Measurements from ENCODE around the gene EPS8. TPM values are rescaled to one million over a fixed set of nuclear protein-coding genes. Genes with fewer than 3 reads are reported as not detected.

The EPS8 gene
- total and polyA plus RNA-seq, 4 donors, result 56.0 to 165 (median 129) TPM

DNA sequence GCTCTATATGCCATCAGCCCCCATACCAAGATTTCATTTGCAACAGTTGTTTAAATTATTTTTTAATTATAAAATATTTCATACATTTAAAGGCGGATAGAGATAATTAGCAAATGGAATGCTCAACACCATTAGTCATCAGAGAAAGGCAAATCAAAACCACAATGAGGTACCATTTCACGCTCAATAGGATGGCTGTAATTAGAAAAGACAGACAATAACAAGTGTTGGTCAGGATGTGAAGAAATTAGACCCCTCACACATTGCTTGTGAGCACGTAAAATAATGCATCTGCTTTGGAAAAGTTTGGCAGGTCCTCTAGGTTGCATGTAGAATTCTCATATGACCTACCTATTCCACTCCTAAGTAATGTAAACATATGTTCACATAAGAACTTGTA lies 35.3 kb upstream of the EPS8 start:
- intact Hi-C loops (cut with DNase I), result no loop called here
- Histone ChIP-seq H3K4me1 (ENCODE audit: control insufficient read depth in 1 of 2, insufficient read depth in 2 of 2, low read length in 2 of 2) (no peaks in the 10 kb centered on the region), H3K36me3 (ENCODE audit: control insufficient read depth in 1 of 2, insufficient read depth in 2 of 2, low read length in 1 of 2) (no peaks in the 10 kb centered on the region), H3K9me3 (ENCODE audit: control insufficient read depth, low read length) (no peaks in the 10 kb centered on the region), H3K27me3 (ENCODE audit: control insufficient read depth in 1 of 2, insufficient read depth in 2 of 2, low read length in 1 of 2) (no peaks in the 10 kb centered on the region), H3K27ac (ENCODE audit: low read depth in 1 of 2, low read length in 2 of 2) (no peak overlapping the region), H3K4me3 (ENCODE audit: low read length in 2 of 2) (no peak overlapping the region)
- ATAC-seq (ENCODE audit: low FRiP score) (no peak), DNase-seq (no peak)
- WGBS, 2 donors, result 96% methylated on average over 3 of the region's 3 CpGs

DNA sequence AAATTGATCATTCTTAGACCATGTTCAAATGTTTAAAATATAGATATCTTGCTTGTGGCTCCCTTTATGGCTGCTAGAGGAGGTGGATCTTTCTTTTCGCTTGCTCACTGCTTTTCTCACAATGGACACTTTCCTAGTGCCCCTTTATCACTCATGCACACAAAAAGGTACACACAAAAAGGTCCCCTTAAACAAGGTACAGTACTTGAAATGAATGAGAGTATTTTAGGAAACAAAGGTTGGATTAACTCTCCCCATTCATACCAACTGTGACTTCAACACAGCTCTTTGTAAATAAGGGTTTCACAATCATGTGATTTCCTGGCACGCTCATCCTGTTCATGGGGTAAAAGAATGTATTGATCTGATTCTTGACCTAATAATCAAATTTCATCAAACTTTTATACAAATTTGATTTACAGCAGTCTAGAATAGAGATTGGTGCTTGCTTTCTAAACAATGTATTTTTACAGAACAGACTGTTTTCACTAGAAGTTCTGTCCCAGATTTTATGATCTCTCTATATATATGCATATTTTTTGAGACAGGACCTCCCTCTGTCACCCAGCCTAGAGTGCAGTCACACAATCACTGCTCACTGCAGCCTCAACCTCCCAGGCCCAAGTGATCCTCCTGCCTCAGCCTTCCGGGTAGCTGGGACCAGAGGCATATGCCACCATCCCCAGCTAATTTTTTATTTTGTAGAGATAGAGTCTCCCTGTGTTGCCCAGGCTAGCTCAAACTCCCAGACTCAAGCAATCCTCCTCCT lies 34.4 kb upstream of the EPS8 start:
- H3K27me3 ChIP-seq (ENCODE audit: control insufficient read depth in 1 of 2, insufficient read depth in 2 of 2, low read length in 1 of 2), result no peaks in the 10 kb centered on the region
- H3K27ac ChIP-seq (ENCODE audit: low read depth in 1 of 2, low read length in 2 of 2), result no peak overlapping the region
- no peaks in the 10 kb centered on the region for H3K4me1 ChIP-seq (ENCODE audit: control insufficient read depth in 1 of 2, insufficient read depth in 2 of 2, low read length in 2 of 2)
- H3K4me3 ChIP-seq (ENCODE audit: low read length in 2 of 2), result no peak overlapping the region
- 91 to 96% methylated on average over 3 of the region's 3 CpGs for WGBS, 2 donors
- DNase-seq (no peak), ATAC-seq (ENCODE audit: low FRiP score) (no peak)
- no peaks in the 10 kb centered on the region for H3K36me3 ChIP-seq (ENCODE audit: control insufficient read depth in 1 of 2, insufficient read depth in 2 of 2, low read length in 1 of 2)
- H3K9me3 ChIP-seq (ENCODE audit: control insufficient read depth, low read length), result no peaks in the 10 kb centered on the region
- intact Hi-C loops (cut with DNase I), result no loop called here

DNA sequence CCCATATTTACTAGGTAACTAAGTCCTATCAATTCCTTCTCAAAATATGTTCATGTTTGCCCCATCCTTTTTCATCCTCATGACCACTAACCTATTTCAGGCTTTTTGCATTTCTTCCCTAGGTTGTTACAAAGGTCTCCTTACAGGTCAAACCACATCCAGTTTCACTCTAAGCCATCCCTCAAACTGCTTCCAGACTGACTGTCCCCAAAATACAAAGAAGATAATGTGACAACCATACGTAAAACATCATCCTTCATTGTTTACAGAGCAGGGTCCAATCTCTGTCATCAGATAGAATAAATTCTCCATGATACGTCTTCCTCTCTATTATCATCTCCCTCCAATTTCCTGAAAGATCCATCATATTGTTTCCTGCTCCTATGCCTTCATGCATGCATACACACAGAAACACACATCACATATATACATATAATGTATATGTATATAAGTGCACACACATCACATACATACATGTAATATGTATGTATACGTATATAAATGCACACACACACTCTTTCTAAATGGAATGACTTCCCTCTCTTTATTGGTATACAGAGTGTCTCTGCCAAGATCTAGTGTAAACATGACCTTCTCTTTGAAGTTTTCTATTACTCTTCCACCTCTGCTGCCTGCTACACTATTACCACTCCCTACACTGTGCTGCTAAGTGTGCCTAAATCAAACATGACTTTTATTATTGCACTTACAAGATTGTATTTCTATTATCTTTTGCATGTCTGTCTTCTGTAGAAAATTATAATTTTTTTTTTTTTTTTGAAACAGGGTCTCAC lies 30.7 kb upstream of the EPS8 start:
- intact Hi-C loops (cut with DNase I), result no loop called here
- no peak overlapping the region for H3K27ac ChIP-seq (ENCODE audit: low read depth in 1 of 2, low read length in 2 of 2)
- H3K4me3 ChIP-seq (ENCODE audit: low read length in 2 of 2), result no peak overlapping the region
- ATAC-seq (ENCODE audit: low FRiP score) (no peak), DNase-seq (no peak)
- H3K9me3 ChIP-seq (ENCODE audit: control insufficient read depth, low read length), result no peaks in the 10 kb centered on the region
- H3K27me3 ChIP-seq (ENCODE audit: control insufficient read depth in 1 of 2, insufficient read depth in 2 of 2, low read length in 1 of 2), result no peaks in the 10 kb centered on the region
- WGBS, 2 donors, result 88 to 93% methylated on average over 3 of the region's 3 CpGs
- H3K36me3 ChIP-seq (ENCODE audit: control insufficient read depth in 1 of 2, insufficient read depth in 2 of 2, low read length in 1 of 2), result no peaks in the 10 kb centered on the region
- no peaks in the 10 kb centered on the region for H3K4me1 ChIP-seq (ENCODE audit: control insufficient read depth in 1 of 2, insufficient read depth in 2 of 2, low read length in 2 of 2)

DNA sequence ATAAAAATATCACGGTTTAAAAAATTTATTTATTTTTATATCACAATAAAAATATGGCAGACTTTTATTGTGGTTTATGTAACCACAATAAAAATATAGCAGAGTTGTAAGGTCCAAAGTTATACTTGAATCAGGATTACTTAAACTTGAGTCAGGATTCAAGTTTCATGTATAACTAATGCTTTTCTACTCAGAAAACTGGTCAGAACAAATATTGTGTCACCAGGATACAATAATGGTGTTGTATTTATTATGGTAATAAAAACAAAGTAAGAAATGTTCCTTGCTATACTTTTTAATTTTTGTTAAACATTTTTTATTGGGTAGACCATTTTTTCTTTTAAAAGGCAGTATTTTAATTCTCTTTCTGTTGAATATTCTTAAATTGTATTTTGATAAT lies 29.2 kb upstream of the EPS8 start:
- Histone ChIP-seq H3K4me1 (ENCODE audit: control insufficient read depth in 1 of 2, insufficient read depth in 2 of 2, low read length in 2 of 2) (no peaks in the 10 kb centered on the region), H3K4me3 (ENCODE audit: low read length in 2 of 2) (no peak overlapping the region), H3K36me3 (ENCODE audit: control insufficient read depth in 1 of 2, insufficient read depth in 2 of 2, low read length in 1 of 2) (no peaks in the 10 kb centered on the region), H3K27me3 (ENCODE audit: control insufficient read depth in 1 of 2, insufficient read depth in 2 of 2, low read length in 1 of 2) (no peaks in the 10 kb centered on the region), H3K27ac (ENCODE audit: low read depth in 1 of 2, low read length in 2 of 2) (no peak overlapping the region), H3K9me3 (ENCODE audit: control insufficient read depth, low read length) (no peaks in the 10 kb centered on the region)
- intact Hi-C loops (cut with DNase I), result no loop called here
- ATAC-seq (ENCODE audit: low FRiP score), result no peak
- no peak for DNase-seq
- WGBS, 2 donors, result 73 to 83% methylated on average over 1 of the region's 1 CpG

DNA sequence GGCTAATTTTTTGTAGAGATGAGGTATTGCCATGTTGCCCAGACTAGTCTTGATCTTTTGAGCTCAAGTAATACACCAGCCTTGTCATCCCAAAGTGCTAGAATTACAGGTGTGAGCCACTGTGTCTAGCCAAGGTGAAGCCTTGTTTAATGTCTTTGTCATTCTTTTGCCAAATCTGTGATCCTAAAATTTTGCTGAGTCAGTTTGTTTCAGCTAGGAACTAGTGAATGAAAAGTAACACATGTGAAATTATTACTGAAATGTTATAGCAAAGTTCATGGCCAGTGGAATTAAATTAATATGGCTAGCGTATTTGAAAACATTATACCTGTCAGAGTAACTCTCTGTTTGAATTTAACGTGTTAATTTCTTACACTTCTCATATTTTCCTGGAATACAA lies 26.5 kb upstream of the EPS8 start:
- Histone ChIP-seq H3K27ac (ENCODE audit: low read depth in 1 of 2, low read length in 2 of 2) (no peak overlapping the region), H3K27me3 (ENCODE audit: control insufficient read depth in 1 of 2, insufficient read depth in 2 of 2, low read length in 1 of 2) (no peaks in the 10 kb centered on the region), H3K9me3 (ENCODE audit: control insufficient read depth, low read length) (no peaks in the 10 kb centered on the region), H3K4me3 (ENCODE audit: low read length in 2 of 2) (no peak overlapping the region), H3K36me3 (ENCODE audit: control insufficient read depth in 1 of 2, insufficient read depth in 2 of 2, low read length in 1 of 2) (no peaks in the 10 kb centered on the region), H3K4me1 (ENCODE audit: control insufficient read depth in 1 of 2, insufficient read depth in 2 of 2, low read length in 2 of 2) (no peaks in the 10 kb centered on the region)
- 80 to 81% methylated on average over 2 of the region's 2 CpGs for WGBS, 2 donors
- DNase-seq, result no peak
- ATAC-seq (ENCODE audit: low FRiP score), result no peak
- intact Hi-C loops (cut with DNase I), result no loop called here

DNA sequence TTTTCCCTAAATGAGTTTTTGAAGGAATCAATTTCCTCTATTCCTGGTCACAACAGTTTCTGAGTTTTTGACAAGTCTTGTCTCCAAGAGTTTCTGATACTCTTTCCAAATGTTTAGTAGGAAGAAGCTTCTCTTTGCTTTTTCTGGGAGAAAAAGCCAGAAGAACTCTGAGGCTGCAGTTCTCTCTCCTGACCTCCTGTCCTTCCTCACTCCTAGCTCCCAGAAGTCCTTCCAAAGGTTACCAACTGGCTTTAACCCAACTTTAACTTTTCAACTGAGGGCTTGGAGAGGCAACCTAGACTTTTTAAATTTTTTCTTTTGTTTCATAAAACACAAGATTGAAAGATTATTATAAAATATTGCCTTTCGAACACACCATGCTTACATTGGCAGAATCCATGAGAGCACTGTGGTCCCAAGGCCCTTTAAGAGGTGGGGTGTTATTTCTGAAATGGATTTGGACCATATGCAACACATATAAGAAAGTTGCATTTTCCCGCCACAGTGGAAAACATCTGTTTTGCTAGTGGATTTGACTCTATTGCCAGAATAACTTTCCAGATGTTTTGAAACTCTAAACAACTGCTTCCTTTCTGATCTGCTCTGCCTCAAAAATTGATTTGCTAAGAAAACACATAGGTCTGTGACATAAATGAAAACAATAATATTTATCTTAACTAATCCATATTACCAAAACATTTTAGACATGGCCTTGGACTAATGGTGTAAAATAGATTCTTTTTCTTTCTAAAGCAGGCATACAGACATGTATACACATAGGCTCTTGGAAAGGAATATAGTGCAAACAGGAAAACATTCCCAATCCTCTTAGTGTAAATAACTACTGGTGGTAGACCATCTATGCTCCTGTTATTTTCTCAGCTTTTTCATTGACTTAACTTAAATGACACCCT lies 22.3 kb upstream of the EPS8 start:
- Histone ChIP-seq H3K27me3 (ENCODE audit: control insufficient read depth in 1 of 2, insufficient read depth in 2 of 2, low read length in 1 of 2) (no peaks in the 10 kb centered on the region), H3K27ac (ENCODE audit: low read depth in 1 of 2, low read length in 2 of 2) (no peak overlapping the region), H3K4me1 (ENCODE audit: control insufficient read depth in 1 of 2, insufficient read depth in 2 of 2, low read length in 2 of 2) (no peaks in the 10 kb centered on the region), H3K36me3 (ENCODE audit: control insufficient read depth in 1 of 2, insufficient read depth in 2 of 2, low read length in 1 of 2) (no peaks in the 10 kb centered on the region), H3K4me3 (ENCODE audit: low read length in 2 of 2) (no peak overlapping the region), H3K9me3 (ENCODE audit: control insufficient read depth, low read length) (no peaks in the 10 kb centered on the region)
- 61 to 64% methylated on average over 2 of the region's 2 CpGs for WGBS, 2 donors
- DNase-seq (no peak), ATAC-seq (ENCODE audit: low FRiP score) (no peak)
- intact Hi-C loops (cut with DNase I), result no loop called here

DNA sequence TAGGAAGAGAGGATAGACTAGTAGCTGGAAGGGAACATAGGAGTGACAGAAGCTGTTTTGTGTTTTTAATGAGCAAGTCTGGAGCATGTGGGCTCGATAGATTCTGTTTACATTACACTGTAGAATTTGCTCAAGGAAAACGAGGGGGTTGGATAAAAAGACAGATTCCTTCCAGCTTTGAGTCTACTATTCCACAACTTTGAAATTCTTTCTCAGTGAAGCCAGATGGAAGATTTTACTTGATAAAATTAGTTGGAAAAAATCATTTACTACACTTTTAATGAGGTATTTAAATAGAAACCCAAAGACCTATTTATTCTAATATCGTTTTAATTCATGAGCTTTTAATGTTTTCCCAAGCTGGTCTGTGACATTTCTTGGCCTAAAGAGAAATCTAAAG lies 19.5 kb upstream of the EPS8 start:
- DNase-seq (no peak), ATAC-seq (ENCODE audit: low FRiP score) (no peak)
- no peak overlapping the region for H3K4me3 ChIP-seq (ENCODE audit: low read length in 2 of 2)
- no peaks in the 10 kb centered on the region for H3K9me3 ChIP-seq (ENCODE audit: control insufficient read depth, low read length)
- intact Hi-C loops (cut with DNase I), result no loop called here
- H3K27me3 ChIP-seq (ENCODE audit: control insufficient read depth in 1 of 2, insufficient read depth in 2 of 2, low read length in 1 of 2), result no peaks in the 10 kb centered on the region
- 2 to 7% methylated on average over 3 of the region's 3 CpGs for WGBS, 2 donors
- no peaks in the 10 kb centered on the region for H3K36me3 ChIP-seq (ENCODE audit: control insufficient read depth in 1 of 2, insufficient read depth in 2 of 2, low read length in 1 of 2)
- no peaks in the 10 kb centered on the region for H3K4me1 ChIP-seq (ENCODE audit: control insufficient read depth in 1 of 2, insufficient read depth in 2 of 2, low read length in 2 of 2)
- no peak overlapping the region for H3K27ac ChIP-seq (ENCODE audit: low read depth in 1 of 2, low read length in 2 of 2)

DNA sequence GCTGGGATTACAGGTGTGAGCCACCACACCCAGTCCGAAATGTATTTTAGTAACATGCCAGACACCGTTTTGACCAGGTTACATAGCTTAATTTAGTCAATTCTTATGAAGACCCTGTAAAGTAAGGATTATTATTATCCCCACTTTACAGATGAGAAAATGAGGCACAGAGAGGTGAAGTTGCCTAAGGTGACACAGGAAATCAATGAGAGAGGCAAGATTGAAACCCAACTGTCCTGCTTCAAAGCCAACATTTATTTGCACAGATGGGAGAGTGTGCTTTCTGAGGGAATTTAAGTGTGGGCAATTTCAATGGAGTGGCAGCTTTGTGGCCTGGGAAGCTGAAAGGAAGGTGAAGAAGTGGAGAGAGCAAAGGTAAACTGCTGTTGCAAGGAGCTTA lies 19.1 kb upstream of the EPS8 start:
- intact Hi-C loops (cut with DNase I), result no loop called here
- 94% methylated on average over 2 of the region's 2 CpGs for WGBS, 2 donors
- DNase-seq, result no peak
- Histone ChIP-seq H3K4me3 (ENCODE audit: low read length in 2 of 2) (no peak overlapping the region), H3K27me3 (ENCODE audit: control insufficient read depth in 1 of 2, insufficient read depth in 2 of 2, low read length in 1 of 2) (no peaks in the 10 kb centered on the region), H3K27ac (ENCODE audit: low read depth in 1 of 2, low read length in 2 of 2) (no peak overlapping the region), H3K4me1 (ENCODE audit: control insufficient read depth in 1 of 2, insufficient read depth in 2 of 2, low read length in 2 of 2) (no peaks in the 10 kb centered on the region), H3K36me3 (ENCODE audit: control insufficient read depth in 1 of 2, insufficient read depth in 2 of 2, low read length in 1 of 2) (no peaks in the 10 kb centered on the region), H3K9me3 (ENCODE audit: control insufficient read depth, low read length) (no peaks in the 10 kb centered on the region)
- ATAC-seq (ENCODE audit: low FRiP score), result no peak
